Activated naive CD8-positive, alpha-beta T cell (primary cell): ENCODE results near the gene RNU4-1.
"Not testable (repeated sequence)": the region's sequence is repeated elsewhere in the genome, so short reads cannot be mapped to it uniquely, and the experiment has no call there.

Experiments used
- H3K27ac Mint-ChIP-seq: one replicate; pipeline ENCODE4 v1.8.0; 2021; ENCODE audit warnings: mixed read lengths
- H3K27me3 Mint-ChIP-seq: one replicate; pipeline ENCODE4 v1.8.0; 2021; ENCODE audit warnings: mixed read lengths
- H3K36me3 Mint-ChIP-seq: one replicate; pipeline ENCODE4 v1.8.0; 2021; ENCODE audit warnings: mixed read lengths
- H3K4me1 Mint-ChIP-seq: one replicate; pipeline ENCODE4 v1.8.0; 2021; ENCODE audit warnings: low read depth, mixed read lengths
- H3K4me3 Mint-ChIP-seq: one replicate; pipeline ENCODE4 v1.8.0; 2021; ENCODE audit warnings: mild to moderate bottlenecking, mixed read lengths
- H3K9me3 Mint-ChIP-seq: one replicate; pipeline ENCODE4 v1.8.0; 2021; ENCODE audit warnings: low read depth, mixed read lengths

RNU4-1 gene

GRCh38 chr12:120253313-120253712 is 39.7 kb downstream of the RNU4-1 start:
- H3K27me3 Mint-ChIP-seq, H3K9me3 Mint-ChIP-seq, H3K36me3 Mint-ChIP-seq: not testable (repeated sequence)
- Mint-ChIP-seq H3K4me1 (peaks cover 86% of the 10 kb centered on the region), H3K4me3 (peak overlapping the region; percentile 78), H3K27ac (peak overlapping the region; percentile 86)

- H3K4me1 Mint-ChIP-seq: peaks cover 86% of the 10 kb centered on the region
- H3K4me3 Mint-ChIP-seq: peak overlapping the region; percentile 78
- H3K27ac Mint-ChIP-seq: peak overlapping the region; percentile 86
- no peaks in the 10 kb centered on the region for H3K9me3 Mint-ChIP-seq
- no peaks in the 10 kb centered on the region for H3K27me3 Mint-ChIP-seq
- peaks cover 9% of the 10 kb centered on the region for H3K36me3 Mint-ChIP-seq
Observed at GRCh38 chr12:120252071-120252906, 40.7 kb downstream of the RNU4-1 start.

- not testable (repeated sequence) for H3K27me3 Mint-ChIP-seq, H3K36me3 Mint-ChIP-seq, H3K9me3 Mint-ChIP-seq
- Mint-ChIP-seq H3K27ac (peak overlapping the region; percentile 86), H3K4me3 (peak overlapping the region; percentile 78), H3K4me1 (peaks cover 86% of the 10 kb centered on the region)
Observed at GRCh38 chr12:120251364-120252070, 41.5 kb downstream of the RNU4-1 start.

GRCh38 chr12:120249875-120250795 is 42.9 kb downstream of the RNU4-1 start:
- Mint-ChIP-seq H3K36me3 (peaks cover 9% of the 10 kb centered on the region), H3K4me3 (peak overlapping the region; percentile 70), H3K4me1 (peaks cover 82% of the 10 kb centered on the region), H3K27me3 (no peaks in the 10 kb centered on the region), H3K9me3 (no peaks in the 10 kb centered on the region), H3K27ac (peak overlapping the region; percentile 80)

GRCh38 chr12:120249266-120249874 is 43.7 kb downstream of the RNU4-1 start:
- H3K4me3 Mint-ChIP-seq: peak overlapping the region; percentile 70
- peak overlapping the region; percentile 46 for H3K27ac Mint-ChIP-seq
- peaks cover 77% of the 10 kb centered on the region for H3K4me1 Mint-ChIP-seq
- H3K9me3 Mint-ChIP-seq: no peaks in the 10 kb centered on the region
- no peaks in the 10 kb centered on the region for H3K27me3 Mint-ChIP-seq
- H3K36me3 Mint-ChIP-seq: peaks cover 5% of the 10 kb centered on the region

GRCh38 chr12:120247621-120248030 is 45.4 kb downstream of the RNU4-1 start:
- Mint-ChIP-seq H3K27me3 (no peaks in the 10 kb centered on the region), H3K36me3 (peaks cover 3% of the 10 kb centered on the region), H3K27ac (peak overlapping the region; percentile 64), H3K4me3 (peak overlapping the region; percentile 30), H3K9me3 (no peaks in the 10 kb centered on the region), H3K4me1 (peaks cover 76% of the 10 kb centered on the region)

GRCh38 chr12:120247183-120247582 is 45.9 kb downstream of the RNU4-1 start:
- H3K27me3 Mint-ChIP-seq: no peaks in the 10 kb centered on the region
- peak overlapping the region; percentile 2 for H3K27ac Mint-ChIP-seq
- H3K4me3 Mint-ChIP-seq: peak overlapping the region; percentile 30
- peaks cover 75% of the 10 kb centered on the region for H3K4me1 Mint-ChIP-seq
- no peaks in the 10 kb centered on the region for H3K9me3 Mint-ChIP-seq
- peaks cover 3% of the 10 kb centered on the region for H3K36me3 Mint-ChIP-seq

- peaks cover 74% of the 10 kb centered on the region for H3K4me1 Mint-ChIP-seq
- H3K27me3 Mint-ChIP-seq, H3K27ac Mint-ChIP-seq, H3K4me3 Mint-ChIP-seq, H3K9me3 Mint-ChIP-seq, H3K36me3 Mint-ChIP-seq: not testable (repeated sequence)
Observed at GRCh38 chr12:120246705-120247104, 46.3 kb downstream of the RNU4-1 start.
